Measurements from ENCODE around the gene C4orf50. TPM values are rescaled to one million over a fixed set of nuclear protein-coding genes. Genes with fewer than 3 reads are reported as not detected.
"Not testable (repeated sequence)": the region's sequence is repeated elsewhere in the genome, so short reads cannot be mapped to it uniquely, and the experiment has no call there.

Gene C4orf50
- total RNA-seq, 1 donor = not detected

DNA sequence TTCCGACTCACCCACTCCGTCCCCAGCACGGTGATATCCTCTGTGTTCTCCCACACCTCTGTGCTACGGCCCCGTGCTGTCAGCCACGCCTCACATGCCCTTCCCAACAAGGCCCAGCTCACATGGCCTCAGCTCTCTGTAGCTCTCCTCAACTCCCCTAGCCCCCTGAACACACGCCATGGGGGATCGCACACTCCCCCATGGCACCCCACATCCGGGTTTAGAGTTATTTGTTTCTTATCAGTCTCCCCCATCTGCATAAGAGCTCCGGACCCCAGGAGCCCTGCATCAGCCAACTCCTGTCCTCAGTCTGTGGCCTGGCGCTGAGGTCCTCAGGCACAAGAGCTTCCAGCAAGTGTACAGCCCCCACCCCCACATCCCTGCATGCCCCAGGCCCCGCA lies 7.0 kb downstream of the C4orf50 start:
- TF ChIP-seq CTCF (IDR thresholded peaks at IDR 0.05; ENCODE audit: insufficient read depth, low read length) = no peak
- no peak overlapping the region for H3K4me3 ChIP-seq (ENCODE audit: low read depth, low read length)
- no peak for DNase-seq (ENCODE audit: low read depth)

GRCh38 chr4:6010789-6011188 lies 7.4 kb downstream of the C4orf50 start:
- no peak for TF ChIP-seq CTCF (IDR thresholded peaks at IDR 0.05; ENCODE audit: insufficient read depth, low read length)
- no peak for DNase-seq (ENCODE audit: low read depth)
- no peak overlapping the region for H3K4me3 ChIP-seq (ENCODE audit: low read depth, low read length)

GRCh38 chr4:6009452-6009851 lies 8.8 kb downstream of the C4orf50 start:
- H3K4me3 ChIP-seq (ENCODE audit: low read depth, low read length) = no peak overlapping the region
- DNase-seq (ENCODE audit: low read depth) = no peak
- TF ChIP-seq CTCF (IDR thresholded peaks at IDR 0.05; ENCODE audit: insufficient read depth, low read length) = no peak

DNA sequence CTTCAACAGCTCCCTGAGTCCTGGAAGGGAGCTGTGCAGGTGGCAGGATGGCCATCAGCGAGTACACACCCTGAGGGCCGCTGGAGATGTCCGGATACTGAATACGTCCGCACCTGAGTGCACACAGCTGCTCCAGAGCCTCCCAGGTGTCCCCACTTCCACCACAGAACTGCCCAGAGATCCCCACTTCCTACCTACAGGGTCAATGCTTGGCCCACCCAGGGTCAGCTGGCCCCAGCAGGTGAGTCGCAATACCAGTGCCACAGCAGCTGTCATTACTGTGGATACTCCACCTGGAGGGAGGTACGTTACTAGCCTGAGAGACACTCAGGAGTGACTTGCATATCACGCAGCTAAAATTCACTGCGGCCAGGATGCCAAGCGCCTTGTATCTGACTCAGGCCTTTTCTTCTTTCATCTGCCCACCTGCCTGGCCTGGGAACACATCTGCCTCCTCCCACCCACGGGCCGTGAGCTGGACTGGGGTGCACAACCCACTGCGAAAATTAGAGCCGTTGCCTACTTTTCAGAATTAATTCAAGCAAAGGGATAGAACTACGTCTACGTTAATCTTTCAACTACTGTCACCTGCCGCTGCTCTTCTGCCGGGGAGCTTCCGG lies 9.4 kb downstream of the C4orf50 start:
- TF ChIP-seq CTCF (IDR thresholded peaks at IDR 0.05; ENCODE audit: insufficient read depth, low read length) = no peak
- H3K4me3 ChIP-seq (ENCODE audit: low read depth, low read length) = no peak overlapping the region
- DNase-seq (ENCODE audit: low read depth) = no peak

DNA sequence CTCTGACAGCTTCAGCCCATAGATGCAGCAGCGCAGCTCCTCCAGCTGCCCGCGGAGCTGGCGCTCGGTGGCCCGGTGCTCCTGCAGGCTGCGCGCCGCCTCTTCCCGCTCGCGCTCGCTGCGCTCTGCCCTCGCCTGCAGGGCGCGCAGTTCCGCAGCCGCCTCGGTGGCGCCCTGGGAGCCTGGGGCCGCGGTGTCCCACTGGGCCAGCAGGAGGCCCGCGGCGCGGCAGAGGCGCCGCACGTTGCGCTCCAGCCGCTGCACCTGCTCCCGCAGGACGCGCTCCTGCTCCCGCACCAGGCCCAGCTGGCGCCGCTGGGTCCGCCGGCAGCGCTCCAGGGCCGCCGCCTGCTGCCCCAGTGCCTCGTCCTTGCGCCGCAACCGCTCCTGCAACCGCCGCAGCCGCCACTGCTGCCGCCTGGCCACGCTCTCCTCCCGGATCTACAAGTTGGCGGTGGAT lies 10.1 kb downstream of the C4orf50 start:
- H3K4me3 ChIP-seq (ENCODE audit: low read depth, low read length) = no peak overlapping the region
- TF ChIP-seq CTCF (IDR thresholded peaks at IDR 0.05; ENCODE audit: insufficient read depth, low read length) = no peak
- no peak for DNase-seq (ENCODE audit: low read depth)

- TF ChIP-seq CTCF (IDR thresholded peaks at IDR 0.05; ENCODE audit: insufficient read depth, low read length) = no peak
- DNase-seq (ENCODE audit: low read depth) = no peak
- H3K4me3 ChIP-seq (ENCODE audit: low read depth, low read length) = no peak overlapping the region
Measured at GRCh38 chr4:6005175-6005574, 13.1 kb downstream of the C4orf50 start.

GRCh38 chr4:6003485-6003884 lies 14.7 kb downstream of the C4orf50 start:
- not testable (repeated sequence) for H3K4me3 ChIP-seq (ENCODE audit: low read depth, low read length); DNase-seq (ENCODE audit: low read depth)
